Activated T-cell treated with anti-CD3 and anti-CD28 coated beads for 1 hour (primary cell): Measurements from ENCODE around the gene PRR13.

Experiments used
- DNase-seq: peaks from one replicate; pipeline ENCODE4 v3.0.0-alpha.2; 2020; ENCODE audit warnings: low read depth

PRR13 gene

DNA sequence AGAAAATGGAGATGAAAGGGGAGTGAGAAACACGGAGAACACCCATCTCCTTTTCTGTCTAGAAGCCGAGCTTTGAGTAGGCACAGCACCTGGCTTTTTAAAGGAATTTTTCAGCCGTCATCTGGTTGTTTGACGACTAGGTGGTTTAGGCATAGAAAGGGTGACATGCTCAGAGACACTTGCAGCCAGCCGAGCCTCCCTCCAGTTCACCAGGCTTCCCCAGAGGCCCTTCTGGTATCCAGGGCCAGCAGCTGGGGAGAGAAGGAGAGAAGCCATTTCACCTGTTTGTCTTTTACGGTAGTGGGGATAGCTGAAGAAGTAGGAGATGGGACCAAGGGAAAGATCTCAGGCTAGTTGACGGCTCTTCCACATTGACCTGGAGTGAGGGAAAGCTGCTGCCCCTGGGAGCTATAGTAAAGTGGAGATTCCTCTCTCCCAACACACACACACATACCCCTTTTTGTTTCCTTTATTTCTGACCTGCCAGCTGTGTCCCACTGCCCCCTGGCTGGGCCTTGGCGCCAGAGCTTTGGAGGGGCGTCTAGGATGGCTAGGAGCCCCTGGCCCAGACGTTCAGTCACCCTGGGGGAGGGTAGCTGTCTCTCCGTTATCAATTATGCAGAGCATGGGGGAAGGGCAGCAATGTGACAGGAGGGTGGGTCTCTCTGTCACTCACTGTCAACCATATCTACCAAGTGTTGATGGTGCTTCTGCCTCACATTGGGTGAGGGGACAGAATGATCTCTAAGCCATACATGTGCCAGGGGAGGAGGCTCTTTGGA is 52.3 kb downstream of the PRR13 start:
- no peak for DNase-seq
